IgD-negative memory B cell (primary cell): ENCODE results near the gene MEG3. TPM values are rescaled to one million over a fixed set of nuclear protein-coding genes. Genes with fewer than 3 reads are reported as not detected.
"Not testable (repeated sequence)": the region's sequence is repeated elsewhere in the genome, so short reads cannot be mapped to it uniquely, and the experiment has no call there.

Source experiments
- H3K27ac Mint-ChIP-seq, 3 donors: one replicate each; pipeline ENCODE4 v1.8.0; 2020 to 2022; ENCODE audit warnings: mild to moderate bottlenecking in 3 of 3, mixed read lengths in 3 of 3, moderate library complexity in 1 of 3
- H3K27me3 Mint-ChIP-seq: one replicate; pipeline ENCODE4 v1.8.0; 2021; ENCODE audit warnings: mixed read lengths
- H3K36me3 Mint-ChIP-seq: one replicate; pipeline ENCODE4 v1.8.0; 2020; ENCODE audit warnings: mild to moderate bottlenecking, mixed read lengths
- H3K4me1 Mint-ChIP-seq, 3 donors: one replicate each; pipeline ENCODE4 v1.8.0; 2020 to 2022; ENCODE audit warnings: mixed read lengths in 3 of 3, mild to moderate bottlenecking in 1 of 3
- H3K4me3 Mint-ChIP-seq, 4 donors: one replicate each; pipeline ENCODE4 v1.8.0; 2020 to 2022; ENCODE audit warnings: mild to moderate bottlenecking in 4 of 4, mixed read lengths in 4 of 4, moderate library complexity in 3 of 4
- H3K9me3 Mint-ChIP-seq, 3 donors: one replicate each; pipeline ENCODE4 v1.8.0; 2020 to 2021; ENCODE audit warnings: mixed read lengths in 3 of 3, mild to moderate bottlenecking in 1 of 3
- polyA plus RNA-seq: library from polyadenylated mRNA; unstranded; fragments of 300-500 nt; fragmentation: Illumina TruSeq; gene quantifications from one replicate; pipeline ENCODE4 v1.2.3, GENCODE V29; 2021

MEG3 gene
- polyA plus RNA-seq, 1 donor from 2014 or later = not detected

DNA sequence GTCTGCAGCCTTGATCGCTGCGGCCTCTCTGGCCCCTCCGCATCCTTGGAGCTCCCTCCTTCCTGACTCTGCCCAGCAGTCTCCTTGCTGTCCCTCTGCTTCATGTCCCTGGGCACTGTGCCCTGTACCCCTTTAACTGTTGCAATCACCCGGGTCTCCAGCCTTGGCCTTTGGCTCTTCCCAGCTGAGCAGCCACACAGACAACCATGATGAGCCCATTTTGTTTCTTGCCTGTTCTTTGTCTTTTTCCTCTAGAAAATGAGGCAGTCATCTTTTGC lies 40.6 kb upstream of the MEG3 start:
- no peaks in the 10 kb centered on the region for H3K4me1 Mint-ChIP-seq
- no peak overlapping the region for H3K27ac Mint-ChIP-seq
- H3K27me3 Mint-ChIP-seq = peaks cover 4% of the 10 kb centered on the region
- H3K36me3 Mint-ChIP-seq = no peaks in the 10 kb centered on the region
- no peak overlapping the region for H3K4me3 Mint-ChIP-seq
- no peaks in the 10 kb centered on the region for H3K9me3 Mint-ChIP-seq

DNA sequence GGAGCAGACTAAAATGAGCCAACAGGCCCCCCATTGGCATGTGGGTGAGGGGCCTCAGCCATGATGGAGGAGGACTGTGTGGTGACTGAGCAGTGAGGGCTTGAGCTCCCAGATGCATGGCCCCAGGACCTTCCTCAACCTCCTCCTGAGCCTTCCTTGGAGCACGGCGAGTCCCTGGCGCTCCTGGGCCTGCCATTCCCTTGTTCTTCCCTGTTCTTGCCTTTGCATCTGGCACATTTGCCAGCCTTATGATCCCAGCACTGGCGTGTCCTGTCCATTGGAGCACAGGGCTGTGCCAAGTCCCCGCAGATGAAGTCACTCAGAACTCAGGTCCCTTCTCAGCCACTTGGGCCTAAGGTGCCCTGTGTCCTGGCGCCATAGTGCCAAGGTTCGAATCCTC lies 40.3 kb upstream of the MEG3 start:
- H3K27ac Mint-ChIP-seq = no peak overlapping the region
- no peaks in the 10 kb centered on the region for H3K9me3 Mint-ChIP-seq
- H3K27me3 Mint-ChIP-seq = peaks cover 4% of the 10 kb centered on the region
- no peaks in the 10 kb centered on the region for H3K36me3 Mint-ChIP-seq
- H3K4me3 Mint-ChIP-seq = no peak overlapping the region
- no peaks in the 10 kb centered on the region for H3K4me1 Mint-ChIP-seq

DNA sequence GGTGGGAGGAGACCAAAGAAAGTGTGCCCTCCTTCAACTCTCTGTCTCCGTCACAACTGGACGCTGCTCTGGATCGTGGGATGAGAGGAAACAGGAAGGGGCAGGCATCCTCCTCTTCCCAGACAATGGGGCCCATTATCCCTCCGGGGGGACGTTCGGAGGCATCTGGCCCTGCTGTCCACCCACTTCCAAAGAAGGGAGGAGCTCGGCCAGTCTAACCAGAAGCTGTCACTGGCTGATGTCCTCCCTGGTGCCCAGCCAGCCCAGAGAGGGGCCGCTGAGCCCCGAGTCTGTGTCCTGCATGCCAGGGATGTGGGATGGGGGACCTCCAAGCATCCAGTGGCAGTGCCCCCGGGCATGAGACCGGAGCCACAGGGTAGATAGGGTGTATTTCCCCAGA lies 39.8 kb upstream of the MEG3 start:
- H3K27me3 Mint-ChIP-seq = peaks cover 4% of the 10 kb centered on the region
- no peaks in the 10 kb centered on the region for H3K36me3 Mint-ChIP-seq
- no peaks in the 10 kb centered on the region for H3K4me1 Mint-ChIP-seq
- no peaks in the 10 kb centered on the region for H3K9me3 Mint-ChIP-seq
- H3K4me3 Mint-ChIP-seq = no peak overlapping the region
- H3K27ac Mint-ChIP-seq = no peak overlapping the region

DNA sequence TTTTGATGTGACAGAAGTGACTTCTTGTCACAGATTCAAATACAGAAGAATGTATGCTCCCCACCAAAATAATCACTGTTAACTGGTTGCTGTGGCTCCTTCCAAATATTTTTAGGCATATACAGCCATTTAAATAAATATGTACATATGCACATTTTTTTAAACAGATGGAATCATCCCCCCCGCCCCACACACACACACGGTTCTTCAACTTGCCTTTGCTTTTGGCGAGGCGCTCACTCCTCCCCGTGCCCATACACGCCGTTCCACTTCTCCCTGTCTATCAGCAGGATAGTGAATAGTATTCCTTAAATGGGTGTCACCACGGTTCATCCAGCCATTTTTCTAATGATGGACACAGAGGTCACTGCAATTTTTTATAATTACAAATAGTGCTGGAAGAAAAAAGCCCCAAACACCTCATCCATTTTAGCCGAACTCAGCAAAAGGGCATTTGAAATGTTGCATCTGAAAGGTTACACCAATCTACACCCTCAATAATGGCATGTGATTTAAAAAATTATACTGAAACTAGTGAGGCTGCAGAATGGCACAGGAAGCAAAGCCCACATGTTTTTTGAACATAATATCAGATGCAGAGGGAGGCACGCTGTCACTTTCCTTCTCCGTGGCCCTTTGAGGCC lies 39.2 kb upstream of the MEG3 start:
- H3K4me1 Mint-ChIP-seq = no peaks in the 10 kb centered on the region
- H3K4me3 Mint-ChIP-seq = no peak overlapping the region
- H3K27me3 Mint-ChIP-seq = peaks cover 4% of the 10 kb centered on the region
- H3K36me3 Mint-ChIP-seq = no peaks in the 10 kb centered on the region
- H3K27ac Mint-ChIP-seq = no peak overlapping the region
- H3K9me3 Mint-ChIP-seq = no peaks in the 10 kb centered on the region

DNA sequence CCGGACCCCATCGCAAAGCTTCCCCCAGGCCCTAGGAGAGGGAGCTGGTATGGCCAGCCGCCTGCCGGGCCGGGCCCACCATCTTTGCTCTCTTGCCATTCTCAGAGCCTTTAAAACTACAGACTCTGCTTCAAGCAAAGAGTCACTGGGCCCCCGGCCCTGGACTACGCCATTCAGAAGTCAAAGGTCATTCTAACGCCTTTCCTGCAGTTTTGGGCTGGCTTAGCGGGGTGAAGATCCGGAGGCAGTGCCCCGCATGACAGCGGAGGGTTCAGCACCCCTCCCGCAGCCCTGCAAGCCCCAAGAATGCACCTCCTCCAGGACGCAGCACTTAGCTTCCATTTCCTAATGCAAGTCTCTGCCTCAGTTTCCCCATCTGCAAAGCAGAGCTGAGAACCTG lies 38.3 kb upstream of the MEG3 start:
- H3K36me3 Mint-ChIP-seq = no peaks in the 10 kb centered on the region
- H3K4me3 Mint-ChIP-seq = no peak overlapping the region
- no peaks in the 10 kb centered on the region for H3K9me3 Mint-ChIP-seq
- H3K27ac Mint-ChIP-seq = no peak overlapping the region
- no peaks in the 10 kb centered on the region for H3K4me1 Mint-ChIP-seq
- peaks cover 4% of the 10 kb centered on the region for H3K27me3 Mint-ChIP-seq

DNA sequence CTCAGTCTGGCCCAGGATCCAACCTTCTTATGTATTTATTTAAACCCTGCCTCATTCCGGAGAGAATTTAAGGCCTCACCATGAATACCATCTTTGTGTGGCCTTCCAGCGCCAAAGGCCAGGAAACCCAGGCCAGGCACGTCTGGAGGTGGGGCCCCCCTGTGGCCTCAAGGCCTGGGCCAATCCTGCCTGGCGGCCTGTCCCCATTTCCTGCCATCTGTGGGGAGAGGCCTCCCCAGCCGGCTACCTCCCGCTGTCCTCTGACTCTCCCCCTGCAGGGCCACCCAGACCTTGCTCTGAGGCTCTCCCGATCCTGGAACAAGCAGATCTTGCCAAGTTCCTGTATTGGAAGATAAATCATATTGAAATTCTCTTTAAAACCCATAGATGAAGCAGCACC lies 37.4 kb upstream of the MEG3 start:
- Mint-ChIP-seq H3K36me3 (no peaks in the 10 kb centered on the region), H3K9me3 (no peaks in the 10 kb centered on the region), H3K4me3 (no peak overlapping the region), H3K4me1 (no peaks in the 10 kb centered on the region), H3K27me3 (peaks cover 4% of the 10 kb centered on the region), H3K27ac (no peak overlapping the region)

- Mint-ChIP-seq H3K4me1 (no peaks in the 10 kb centered on the region), H3K27ac (no peak overlapping the region), H3K36me3 (no peaks in the 10 kb centered on the region), H3K9me3 (no peaks in the 10 kb centered on the region), H3K4me3 (no peak overlapping the region), H3K27me3 (peaks cover 4% of the 10 kb centered on the region)
These were observed 37.0 kb upstream of the MEG3 start for GRCh38 chr14:100788942-100789341.

GRCh38 chr14:100789460-100790417 lies 36.2 kb upstream of the MEG3 start:
- peaks cover 4% of the 10 kb centered on the region for H3K27me3 Mint-ChIP-seq
- H3K36me3 Mint-ChIP-seq = no peaks in the 10 kb centered on the region
- no peak overlapping the region for H3K4me3 Mint-ChIP-seq
- H3K9me3 Mint-ChIP-seq = no peaks in the 10 kb centered on the region
- H3K27ac Mint-ChIP-seq = no peak overlapping the region
- no peaks in the 10 kb centered on the region for H3K4me1 Mint-ChIP-seq

GRCh38 chr14:100790502-100791347 lies 35.2 kb upstream of the MEG3 start:
- Mint-ChIP-seq H3K36me3 (no peaks in the 10 kb centered on the region), H3K4me3 (no peak overlapping the region), H3K9me3 (no peaks in the 10 kb centered on the region), H3K27me3 (no peaks in the 10 kb centered on the region), H3K27ac (no peak overlapping the region), H3K4me1 (no peaks in the 10 kb centered on the region)

GRCh38 chr14:100791348-100791735 lies 34.6 kb upstream of the MEG3 start:
- Mint-ChIP-seq H3K27me3 (no peaks in the 10 kb centered on the region), H3K27ac (no peak overlapping the region), H3K4me3 (no peak overlapping the region), H3K4me1 (no peaks in the 10 kb centered on the region), H3K9me3 (no peaks in the 10 kb centered on the region), H3K36me3 (no peaks in the 10 kb centered on the region)

GRCh38 chr14:100791995-100792394 lies 33.9 kb upstream of the MEG3 start:
- Mint-ChIP-seq H3K27me3 (no peaks in the 10 kb centered on the region), H3K4me1 (no peaks in the 10 kb centered on the region), H3K9me3 (no peaks in the 10 kb centered on the region), H3K27ac (peak overlapping the region in 1 of 3 donors; percentile 64), H3K36me3 (no peaks in the 10 kb centered on the region), H3K4me3 (no peak overlapping the region)

- Mint-ChIP-seq H3K4me1 (no peaks in the 10 kb centered on the region), H3K4me3 (no peak overlapping the region), H3K36me3 (no peaks in the 10 kb centered on the region), H3K27me3 (peaks cover 2% of the 10 kb centered on the region), H3K9me3 (no peaks in the 10 kb centered on the region), H3K27ac (no peak overlapping the region)
These were observed 29.0 kb upstream of the MEG3 start for GRCh38 chr14:100796946-100797345.

DNA sequence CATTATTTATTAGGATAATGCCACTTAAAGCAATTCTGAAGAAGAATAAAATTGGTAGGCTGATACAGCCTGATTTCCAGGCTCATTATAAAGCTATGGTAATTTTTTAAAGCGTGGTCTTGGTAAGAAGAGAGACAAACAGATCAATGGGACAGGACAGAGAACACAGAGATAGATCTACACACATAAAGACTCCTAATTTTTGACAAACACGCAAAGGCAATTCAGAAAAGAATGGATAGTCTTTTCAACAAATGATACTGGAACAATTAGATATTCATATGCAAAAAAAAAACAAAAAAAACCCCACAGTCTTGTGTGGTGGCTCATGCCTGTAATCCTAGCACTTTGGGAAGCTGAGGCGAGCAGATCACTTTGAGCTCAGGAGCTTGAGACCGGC lies 25.9 kb upstream of the MEG3 start:
- Mint-ChIP-seq H3K27me3 (peaks cover 2% of the 10 kb centered on the region), H3K36me3 (no peaks in the 10 kb centered on the region), H3K9me3 (no peaks in the 10 kb centered on the region), H3K4me3 (no peak overlapping the region), H3K27ac (no peak overlapping the region), H3K4me1 (no peaks in the 10 kb centered on the region)

DNA sequence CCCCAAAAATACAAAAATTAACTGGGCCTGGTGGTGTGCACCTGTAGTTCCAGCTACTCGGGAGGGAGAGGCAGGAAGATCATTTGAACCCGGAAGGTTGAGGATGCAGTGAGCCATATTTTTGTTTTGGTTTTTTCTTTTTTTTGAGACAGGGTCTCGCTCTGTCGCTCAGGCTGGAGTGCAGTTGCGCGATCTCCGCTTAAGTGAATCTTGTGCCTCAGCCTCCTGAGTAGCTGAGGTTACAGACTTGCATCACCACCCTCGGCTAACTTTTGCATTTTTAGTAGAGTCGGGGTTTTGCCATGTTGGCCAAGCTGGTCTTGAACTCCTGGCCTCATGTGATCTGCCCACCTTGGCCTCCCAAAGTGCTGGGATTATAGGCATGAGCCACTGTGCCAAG lies 24.5 kb upstream of the MEG3 start:
- H3K4me1 Mint-ChIP-seq, H3K9me3 Mint-ChIP-seq, H3K27ac Mint-ChIP-seq, H3K36me3 Mint-ChIP-seq, H3K4me3 Mint-ChIP-seq, H3K27me3 Mint-ChIP-seq: not testable (repeated sequence)

GRCh38 chr14:100802179-100802578 lies 23.7 kb upstream of the MEG3 start:
- no peaks in the 10 kb centered on the region for H3K4me1 Mint-ChIP-seq
- peaks cover 2% of the 10 kb centered on the region for H3K27me3 Mint-ChIP-seq
- H3K9me3 Mint-ChIP-seq = no peaks in the 10 kb centered on the region
- H3K36me3 Mint-ChIP-seq = no peaks in the 10 kb centered on the region
- no peak overlapping the region for H3K4me3 Mint-ChIP-seq
- no peak overlapping the region for H3K27ac Mint-ChIP-seq
